GM12878 (cell line): ENCODE results near the gene FNIP1.

ENCODE experiments used
- BRCA1 ChIP-seq: IDR thresholded peaks from 2 replicates; pipeline ENCODE4 v1.6.1; 2011; ENCODE audit warnings: low read depth, low read length, improper control_type of control experiment
- CBFB ChIP-seq: IDR thresholded peaks from 2 replicates; pipeline ENCODE4 v1.6.1; 2016; ENCODE audit warnings: antibody characterized with exemption, low read depth
- CBX5 ChIP-seq: sonication (generic); IDR thresholded peaks from 2 replicates; pipeline ENCODE4 v1.6.1; 2016; ENCODE audit warnings: low read depth, moderate library complexity, mild to moderate bottlenecking, inconsistent platforms
- CEBPB ChIP-seq, 2 experiments: fragments of 150-350 bp in 1 of 2; IDR thresholded peaks; 2 replicates each; pipeline ENCODE4 v1.6.1; 2012 to 2014; ENCODE audit warnings: low read depth in 2 of 2, low read length in 2 of 2, borderline replicate concordance in 1 of 2, inconsistent platforms in 1 of 2
- NFIC ChIP-seq: IDR thresholded peaks from 2 replicates; pipeline ENCODE4 v1.6.1; 2012; ENCODE audit warnings: low read depth, mild to moderate bottlenecking, inconsistent platforms, low read length, moderate library complexity
- TAF1 ChIP-seq: IDR thresholded peaks from 2 replicates; pipeline ENCODE4 v1.6.1; 2011; ENCODE audit warnings: mild to moderate bottlenecking, low read depth, low read length, borderline replicate concordance
- TF ChIP-seq, protein P1 (sequence below): IDR thresholded peaks from 2 replicates; pipeline ENCODE4 v1.6.1; 2011; ENCODE audit warnings: low read depth, low read length, improper control_type of control experiment, borderline replicate concordance

DNA sequence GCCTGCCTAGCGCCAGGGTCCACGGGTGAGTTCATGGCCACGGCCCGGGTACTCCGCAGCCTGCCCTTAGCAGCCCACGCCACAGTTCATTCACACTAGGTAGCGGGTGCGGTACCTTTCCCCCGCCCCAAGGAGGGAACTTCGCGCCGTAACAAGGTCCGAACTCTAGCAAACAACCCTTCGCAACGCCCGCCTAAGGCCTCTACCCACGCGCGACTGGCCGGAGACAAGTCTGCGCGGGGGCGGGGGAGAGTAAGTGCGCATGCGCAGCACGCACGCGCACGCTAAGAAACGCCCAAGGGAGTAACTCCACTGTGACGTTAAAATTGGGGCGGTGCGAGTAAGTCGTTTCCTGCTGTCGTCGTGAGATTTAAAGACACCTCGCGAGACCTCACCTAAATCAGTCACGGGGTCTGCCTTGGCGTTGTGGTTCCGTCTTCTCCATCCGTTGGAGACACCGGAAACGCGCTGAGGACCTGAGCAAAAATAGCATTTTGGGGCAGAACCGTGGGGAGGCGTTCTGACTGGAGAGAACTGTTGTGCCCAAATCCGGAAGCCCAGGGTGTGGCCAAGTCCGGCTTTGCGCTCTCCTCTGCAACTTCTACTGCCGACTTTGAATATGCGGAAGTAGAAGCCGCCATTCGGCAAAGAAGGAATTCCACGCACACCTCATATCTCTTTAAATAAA lies 161.7 kb downstream of the FNIP1 start, which contains the start of gene RAPGEF6:
- 0 out of 2 replicates have a peak, but pooled peaks have one; percentile 38 for TF ChIP-seq NFIC
- peak; percentile 86 for TF ChIP-seq TAF1
- TF ChIP-seq CBX5: 0 out of 2 replicates have a peak, but pooled peaks have one; percentile 65
- TF ChIP-seq CEBPB (IDR thresholded peaks at IDR 0.05; ENCODE audit: borderline replicate concordance in 1 of 2, low read depth in 2 of 2, low read length in 2 of 2): no peak
- TF ChIP-seq, protein P1, sequence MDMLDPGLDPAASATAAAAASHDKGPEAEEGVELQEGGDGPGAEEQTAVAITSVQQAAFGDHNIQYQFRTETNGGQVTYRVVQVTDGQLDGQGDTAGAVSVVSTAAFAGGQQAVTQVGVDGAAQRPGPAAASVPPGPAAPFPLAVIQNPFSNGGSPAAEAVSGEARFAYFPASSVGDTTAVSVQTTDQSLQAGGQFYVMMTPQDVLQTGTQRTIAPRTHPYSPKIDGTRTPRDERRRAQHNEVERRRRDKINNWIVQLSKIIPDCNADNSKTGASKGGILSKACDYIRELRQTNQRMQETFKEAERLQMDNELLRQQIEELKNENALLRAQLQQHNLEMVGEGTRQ: peak; percentile 64
- peak; percentile 79 for TF ChIP-seq CBFB
- peak; percentile 79 for TF ChIP-seq BRCA1
